ENCODE results near the gene PDE6B.

Gene PDE6B

GRCh38 chr4:624705-625590, at the start of gene PDE6B:
TSS of gene PDE6B (plus strand) at chr4:625573. CDS start at chr4:625627, 54 bp downstream.
- H3K9me3 ChIP-seq (ENCODE audit: low read depth, low read length) = no peaks in the 10 kb centered on the region
- no peak for DNase-seq (ENCODE audit: low read depth, low spot score)
- no peak for TF ChIP-seq POLR2AphosphoS5 (IDR thresholded peaks at IDR 0.05; ENCODE audit: borderline replicate concordance, low read depth, low read length)
- TF ChIP-seq EZH2 (IDR thresholded peaks at IDR 0.05) = no peak
- no peaks in the 10 kb centered on the region for H3K36me3 ChIP-seq (ENCODE audit: insufficient read depth, low read length)
- no peak within 1 kb of the TSS for H3K27ac ChIP-seq
- H3K4me3 ChIP-seq = no peak within 1 kb of the TSS
- no peak within 1 kb of the TSS for H3K9ac ChIP-seq (ENCODE audit: insufficient read length)

- TF ChIP-seq FOXP2 (optimal IDR thresholded peaks at IDR 0.05; ENCODE audit: control extremely low read depth, extremely low read length, insufficient read depth) (peak; percentile 31), EZH2 (IDR thresholded peaks at IDR 0.05) (no peak)
- no peaks in the 10 kb centered on the region for H3K9me3 ChIP-seq (ENCODE audit: low read depth, low read length)
- peaks cover under 1% of the 10 kb centered on the region; the same call in 1 of the 2 replicates for H3K36me3 ChIP-seq (ENCODE audit: insufficient read depth, low read length)
- no peak for DNase-seq (ENCODE audit: low read depth, low spot score)
- peak within 1 kb of the TSS; percentile 90 for H3K27ac ChIP-seq
- H3K4me3 ChIP-seq = peak within 1 kb of the TSS; percentile 88
- H3K9ac ChIP-seq (ENCODE audit: insufficient read length) = peak within 1 kb of the TSS; percentile 71
These were observed 49.0 kb upstream of the PDE6B start, which contains the start of gene TMEM271 for GRCh38 chr4:576245-576821. TSS of gene TMEM271 (minus strand) at chr4:576295. CDS start at chr4:576062, 233 bp downstream.

GRCh38 chr4:576991-577498, 48.3 kb upstream of the PDE6B start:
- peak overlapping the region; percentile 71 for H3K9ac ChIP-seq (ENCODE audit: insufficient read length)
- H3K4me3 ChIP-seq = peak overlapping the region; percentile 88

GRCh38 chr4:577499-578450, 47.6 kb upstream of the PDE6B start:
- Histone ChIP-seq H3K9me3 (ENCODE audit: low read depth, low read length) (no peaks in the 10 kb centered on the region), H3K4me3 (peak overlapping the region; percentile 88), H3K9ac (ENCODE audit: insufficient read length) (peak overlapping the region; percentile 71), H3K27ac (peak overlapping the region; percentile 85), H3K36me3 (ENCODE audit: insufficient read depth, low read length) (peaks cover 14% of the 10 kb centered on the region; the same call in 1 of the 2 replicates)
- TF ChIP-seq EZH2 (IDR thresholded peaks at IDR 0.05) (no peak), FOXP2 (optimal IDR thresholded peaks at IDR 0.05; ENCODE audit: control extremely low read depth, extremely low read length, insufficient read depth) (no peak), POLR2AphosphoS5 (IDR thresholded peaks at IDR 0.05; ENCODE audit: borderline replicate concordance, low read depth, low read length) (no peak)
- DNase-seq (ENCODE audit: low read depth, low spot score) = no peak

More at GRCh38 chr4:576991-577498, 48.3 kb upstream of the PDE6B start:
- no peak for DNase-seq (ENCODE audit: low read depth, low spot score)
- H3K9me3 ChIP-seq (ENCODE audit: low read depth, low read length) = no peaks in the 10 kb centered on the region
- TF ChIP-seq EZH2 (IDR thresholded peaks at IDR 0.05) (no peak), POLR2AphosphoS5 (IDR thresholded peaks at IDR 0.05; ENCODE audit: borderline replicate concordance, low read depth, low read length) (peak; percentile 42; the same call in 1 of the 2 replicates)
- H3K27ac ChIP-seq = peak overlapping the region; percentile 85
- peaks cover 8% of the 10 kb centered on the region; the same call in 1 of the 2 replicates for H3K36me3 ChIP-seq (ENCODE audit: insufficient read depth, low read length)

- Histone ChIP-seq H3K27ac (no peak overlapping the region), H3K4me3 (peak overlapping the region; percentile 88), H3K36me3 (ENCODE audit: insufficient read depth, low read length) (peaks cover 14% of the 10 kb centered on the region; the same call in 1 of the 2 replicates), H3K9ac (ENCODE audit: insufficient read length) (no peak overlapping the region), H3K9me3 (ENCODE audit: low read depth, low read length) (no peaks in the 10 kb centered on the region)
- TF ChIP-seq FOXP2 (optimal IDR thresholded peaks at IDR 0.05; ENCODE audit: control extremely low read depth, extremely low read length, insufficient read depth) (no peak), POLR2AphosphoS5 (IDR thresholded peaks at IDR 0.05; ENCODE audit: borderline replicate concordance, low read depth, low read length) (no peak)
- DNase-seq (ENCODE audit: low read depth, low spot score) = no peak
These were observed 46.6 kb upstream of the PDE6B start for GRCh38 chr4:578451-579443.

- DNase-seq (ENCODE audit: low read depth, low spot score) = no peak
- Histone ChIP-seq H3K27ac (no peak overlapping the region), H3K9ac (ENCODE audit: insufficient read length) (no peak overlapping the region), H3K4me3 (no peak overlapping the region), H3K9me3 (ENCODE audit: low read depth, low read length) (no peaks in the 10 kb centered on the region), H3K36me3 (ENCODE audit: insufficient read depth, low read length) (peaks cover 18% of the 10 kb centered on the region; the same call in 1 of the 2 replicates)
- TF ChIP-seq FOXP2 (optimal IDR thresholded peaks at IDR 0.05; ENCODE audit: control extremely low read depth, extremely low read length, insufficient read depth) = no peak
- TF ChIP-seq EZH2 (IDR thresholded peaks at IDR 0.05) = no peak
- no peak for TF ChIP-seq POLR2AphosphoS5 (IDR thresholded peaks at IDR 0.05; ENCODE audit: borderline replicate concordance, low read depth, low read length)
These were observed 45.7 kb upstream of the PDE6B start for GRCh38 chr4:579543-580175.
